ENCODE results near the gene IL17REL.
A peak's percentile ranks its signal among the peaks of the same experiment; 100 is the strongest.

IL17REL gene

GRCh38 chr22:50046019-50046415, 33.5 kb upstream of the IL17REL start:
- no peak for DNase-seq (ENCODE audit: low spot score)

- DNase-seq (ENCODE audit: low spot score) = no peak
Measured at GRCh38 chr22:50045211-50046018, 32.9 kb upstream of the IL17REL start.

GRCh38 chr22:50044485-50045118, 32.0 kb upstream of the IL17REL start:
- no peak for DNase-seq (ENCODE audit: low spot score)

- DNase-seq (ENCODE audit: low spot score) = no peak
Measured at GRCh38 chr22:50041361-50042065, 28.9 kb upstream of the IL17REL start.

GRCh38 chr22:50040717-50041116, 28.2 kb upstream of the IL17REL start:
- no peak for DNase-seq (ENCODE audit: low spot score)

GRCh38 chr22:50039669-50040443, 27.3 kb upstream of the IL17REL start:
- DNase-seq (ENCODE audit: low spot score) = no peak

GRCh38 chr22:50035976-50036724, 23.6 kb upstream of the IL17REL start:
- DNase-seq (ENCODE audit: low spot score) = no peak

GRCh38 chr22:50035131-50035881, 22.7 kb upstream of the IL17REL start:
- DNase-seq (ENCODE audit: low spot score) = no peak

GRCh38 chr22:50034126-50035081, 21.8 kb upstream of the IL17REL start:
- DNase-seq (ENCODE audit: low spot score) = no peak

- DNase-seq (ENCODE audit: low spot score) = no peak
Measured at GRCh38 chr22:50032941-50033601, 20.5 kb upstream of the IL17REL start.

- no peak for DNase-seq (ENCODE audit: low spot score)
Measured at GRCh38 chr22:50032109-50032871, 19.7 kb upstream of the IL17REL start.

GRCh38 chr22:50031189-50032091, 18.9 kb upstream of the IL17REL start:
- no peak for DNase-seq (ENCODE audit: low spot score)

GRCh38 chr22:50030297-50031188, 18.0 kb upstream of the IL17REL start:
- peak; percentile 96 for DNase-seq (ENCODE audit: low spot score)

- no peak for DNase-seq (ENCODE audit: low spot score)
Measured at GRCh38 chr22:50027639-50028537, 15.3 kb upstream of the IL17REL start.

GRCh38 chr22:50025993-50026392, 13.4 kb upstream of the IL17REL start:
- DNase-seq (ENCODE audit: low spot score) = no peak
